Astrocyte of the cerebellum (primary cell): ENCODE measurements around the gene PLA2G4E.

Source experiments
- DNase-seq: peaks from one replicate; pipeline ENCODE4 v3.0.0-alpha.2; 2011; ENCODE audit warnings: low read depth
- H3K4me3 ChIP-seq: 2 replicates; pipeline ENCODE4 v1.5.1; 2011; ENCODE audit warnings: mild to moderate bottlenecking, low read depth, low read length, moderate library complexity
- CTCF ChIP-seq: IDR thresholded peaks from 2 replicates; pipeline ENCODE4 v1.5.1; 2012; ENCODE audit warnings: low read length, low read depth, moderate library complexity, mild to moderate bottlenecking; ENCODE audit errors: missing control alignments
- in situ Hi-C: cut with HindIII; loops from 2 replicates; pipeline ENCODE4 v1.10.0; 2017; ENCODE audit warnings: low sequenced_read_pairs

Gene PLA2G4E

GRCh38 chr15:42066764-42067415 lies 46.0 kb upstream of the PLA2G4E start:
- TF ChIP-seq CTCF: no peak
- H3K4me3 ChIP-seq: no peak overlapping the region
- in situ Hi-C loops: no loop called here
- DNase-seq: no peak

DNA sequence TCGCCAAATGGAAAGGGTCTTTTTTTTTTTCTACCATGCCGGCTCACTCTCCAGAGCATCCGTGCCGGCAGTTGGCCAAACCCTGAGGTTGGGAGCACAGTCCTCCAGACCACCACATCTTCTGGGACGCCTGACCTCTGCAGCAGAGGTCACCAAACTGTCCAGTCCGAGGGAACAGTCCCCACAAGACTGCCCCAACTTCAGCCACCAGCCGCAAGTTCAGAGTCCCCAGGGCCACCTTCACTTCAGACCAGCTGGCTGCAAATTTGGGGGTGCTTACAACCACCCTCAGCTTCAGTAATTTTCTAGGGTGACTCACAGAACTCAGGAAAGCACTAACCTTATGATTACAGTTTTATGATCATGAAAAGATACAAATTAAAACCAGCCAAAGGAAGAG lies 44.6 kb upstream of the PLA2G4E start:
- in situ Hi-C loops: no loop called here
- no peak for DNase-seq
- H3K4me3 ChIP-seq: no peak overlapping the region
- TF ChIP-seq CTCF: no peak

DNA sequence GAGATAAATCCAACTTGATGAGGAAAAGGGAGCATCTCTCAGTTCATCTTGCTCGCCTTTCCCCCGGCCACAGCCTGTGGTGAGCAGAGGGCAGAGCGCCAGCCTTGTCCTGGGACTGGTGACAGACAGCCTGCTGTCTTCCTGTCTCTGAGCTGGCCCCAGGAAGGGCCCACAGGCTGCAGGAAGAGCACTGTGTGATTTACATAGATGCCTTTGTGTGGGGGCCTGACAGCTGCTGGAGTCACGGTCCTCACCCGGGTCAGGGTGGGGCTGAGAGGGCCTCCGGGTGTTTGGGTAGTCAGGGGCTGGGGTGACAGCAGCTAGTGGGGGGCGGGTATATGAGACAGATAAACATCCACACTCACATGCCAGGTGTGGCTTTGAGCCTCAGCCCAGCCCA lies 44.2 kb upstream of the PLA2G4E start:
- DNase-seq: no peak
- in situ Hi-C loops: no loop called here
- TF ChIP-seq CTCF: no peak

GRCh38 chr15:42064271-42064670 lies 43.4 kb upstream of the PLA2G4E start:
- in situ Hi-C loops: no loop called here
- DNase-seq: no peak
- no peak for TF ChIP-seq CTCF
- no peak overlapping the region for H3K4me3 ChIP-seq

More for the DNA sequence above, 44.2 kb upstream of the PLA2G4E start:
- H3K4me3 ChIP-seq: no peak overlapping the region

GRCh38 chr15:42063122-42063848 lies 42.4 kb upstream of the PLA2G4E start:
- TF ChIP-seq CTCF: no peak
- in situ Hi-C loops: no loop called here
- no peak for DNase-seq
- no peak overlapping the region for H3K4me3 ChIP-seq

GRCh38 chr15:42062284-42062806 lies 41.5 kb upstream of the PLA2G4E start:
- no peak for TF ChIP-seq CTCF
- in situ Hi-C loops: no loop called here
- no peak for DNase-seq
- H3K4me3 ChIP-seq: no peak overlapping the region
